ENCODE measurements around the gene P3H2. TPM values are rescaled to one million over a fixed set of nuclear protein-coding genes. Genes with fewer than 3 reads are reported as not detected.

P3H2 gene
- total RNA-seq, 1 experiment from 2014 or later: 0.76 TPM

DNA sequence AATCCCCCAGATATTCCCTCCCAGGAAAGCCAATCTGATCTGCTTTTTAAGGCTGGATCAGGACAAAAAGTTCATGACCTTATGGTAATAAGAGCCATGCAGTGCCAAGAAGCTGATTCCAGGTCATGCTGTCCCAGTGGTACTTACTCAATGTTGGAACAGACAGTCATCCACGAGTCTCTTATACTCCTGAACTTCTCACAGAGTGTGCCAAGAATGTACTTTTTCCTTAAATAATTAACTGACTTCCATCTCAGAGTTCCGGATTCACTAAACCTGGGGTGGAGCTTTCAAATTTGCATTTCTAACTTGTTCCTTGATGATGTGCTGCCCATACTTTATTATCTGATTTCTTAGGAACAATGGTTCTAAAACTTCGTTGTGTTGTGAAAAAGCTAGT, 3.4 kb upstream of the P3H2 start:
- Histone ChIP-seq H3K27ac (ENCODE audit: low read depth, low read length) (no peak overlapping the region), H3K4me2 (ENCODE audit: low read length) (no peak overlapping the region), H4K20me1 (ENCODE audit: insufficient read depth) (no peaks in the 10 kb centered on the region), H3K79me2 (ENCODE audit: insufficient read depth, low read length) (no peaks in the 10 kb centered on the region), H3K27me3 (ENCODE audit: insufficient read depth, low read length) (peaks cover 7% of the 10 kb centered on the region; the same call in 1 of the 2 replicates), H3K9me3 (ENCODE audit: control insufficient read depth in 1 of 2, insufficient read depth in 1 of 2, low read depth in 1 of 2, low read length in 2 of 2) (no peaks in the 10 kb centered on the region), H3K36me3 (ENCODE audit: control insufficient read depth in 1 of 2, insufficient read depth in 2 of 2, low read length in 2 of 2) (no peaks in the 10 kb centered on the region), H3K4me3 (replicated peaks in 1 of 2; ENCODE audit: low read depth in 1 of 2, low read length in 2 of 2) (no peak overlapping the region), H3K4me1 (ENCODE audit: control insufficient read depth in 1 of 2, insufficient read depth in 2 of 2, low read length in 2 of 2) (peaks cover 3 to 18% of the 10 kb centered on the region in 2 experiments; a peak in 3 of 4 replicates), H2AFZ (ENCODE audit: low read depth, low read length, poor library complexity, severe bottlenecking) (no peak overlapping the region), H3K9me2 (ENCODE audit: insufficient read depth) (no peaks in the 10 kb centered on the region), H3K9ac (ENCODE audit: low read length) (no peak overlapping the region)
- POLR2A ChIA-PET: no interaction called here
- RAD21 ChIA-PET (ENCODE audit: low non-redundant PET in 1 of 2, low total read pairs in 2 of 2, uncharacterized antibody in 2 of 2, unreplicated experiment in 2 of 2): no interaction called here
- TF ChIP-seq, protein P1, sequence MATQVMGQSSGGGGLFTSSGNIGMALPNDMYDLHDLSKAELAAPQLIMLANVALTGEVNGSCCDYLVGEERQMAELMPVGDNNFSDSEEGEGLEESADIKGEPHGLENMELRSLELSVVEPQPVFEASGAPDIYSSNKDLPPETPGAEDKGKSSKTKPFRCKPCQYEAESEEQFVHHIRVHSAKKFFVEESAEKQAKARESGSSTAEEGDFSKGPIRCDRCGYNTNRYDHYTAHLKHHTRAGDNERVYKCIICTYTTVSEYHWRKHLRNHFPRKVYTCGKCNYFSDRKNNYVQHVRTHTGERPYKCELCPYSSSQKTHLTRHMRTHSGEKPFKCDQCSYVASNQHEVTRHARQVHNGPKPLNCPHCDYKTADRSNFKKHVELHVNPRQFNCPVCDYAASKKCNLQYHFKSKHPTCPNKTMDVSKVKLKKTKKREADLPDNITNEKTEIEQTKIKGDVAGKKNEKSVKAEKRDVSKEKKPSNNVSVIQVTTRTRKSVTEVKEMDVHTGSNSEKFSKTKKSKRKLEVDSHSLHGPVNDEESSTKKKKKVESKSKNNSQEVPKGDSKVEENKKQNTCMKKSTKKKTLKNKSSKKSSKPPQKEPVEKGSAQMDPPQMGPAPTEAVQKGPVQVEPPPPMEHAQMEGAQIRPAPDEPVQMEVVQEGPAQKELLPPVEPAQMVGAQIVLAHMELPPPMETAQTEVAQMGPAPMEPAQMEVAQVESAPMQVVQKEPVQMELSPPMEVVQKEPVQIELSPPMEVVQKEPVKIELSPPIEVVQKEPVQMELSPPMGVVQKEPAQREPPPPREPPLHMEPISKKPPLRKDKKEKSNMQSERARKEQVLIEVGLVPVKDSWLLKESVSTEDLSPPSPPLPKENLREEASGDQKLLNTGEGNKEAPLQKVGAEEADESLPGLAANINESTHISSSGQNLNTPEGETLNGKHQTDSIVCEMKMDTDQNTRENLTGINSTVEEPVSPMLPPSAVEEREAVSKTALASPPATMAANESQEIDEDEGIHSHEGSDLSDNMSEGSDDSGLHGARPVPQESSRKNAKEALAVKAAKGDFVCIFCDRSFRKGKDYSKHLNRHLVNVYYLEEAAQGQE (IDR thresholded peaks at IDR 0.05; ENCODE audit: low read depth): no peak
- TF ChIP-seq FOSL1 (IDR thresholded peaks at IDR 0.05; ENCODE audit: low read depth): no peak
- no peak for TF ChIP-seq JUND (IDR thresholded peaks at IDR 0.05)
- TF ChIP-seq CBX3 (IDR thresholded peaks at IDR 0.05; ENCODE audit: low read depth): no peak
- no peak for TF ChIP-seq SRF (IDR thresholded peaks at IDR 0.05; ENCODE audit: low read depth)
- BruUV-seq (replicated peaks): no TSS peak
- DNase-seq (ENCODE audit: low read depth, low spot score) (no peak), ATAC-seq (no peak)
- intact Hi-C loops (cut with micrococcal nuclease): no loop called here
- CTCF ChIA-PET: no interaction called here

DNA sequence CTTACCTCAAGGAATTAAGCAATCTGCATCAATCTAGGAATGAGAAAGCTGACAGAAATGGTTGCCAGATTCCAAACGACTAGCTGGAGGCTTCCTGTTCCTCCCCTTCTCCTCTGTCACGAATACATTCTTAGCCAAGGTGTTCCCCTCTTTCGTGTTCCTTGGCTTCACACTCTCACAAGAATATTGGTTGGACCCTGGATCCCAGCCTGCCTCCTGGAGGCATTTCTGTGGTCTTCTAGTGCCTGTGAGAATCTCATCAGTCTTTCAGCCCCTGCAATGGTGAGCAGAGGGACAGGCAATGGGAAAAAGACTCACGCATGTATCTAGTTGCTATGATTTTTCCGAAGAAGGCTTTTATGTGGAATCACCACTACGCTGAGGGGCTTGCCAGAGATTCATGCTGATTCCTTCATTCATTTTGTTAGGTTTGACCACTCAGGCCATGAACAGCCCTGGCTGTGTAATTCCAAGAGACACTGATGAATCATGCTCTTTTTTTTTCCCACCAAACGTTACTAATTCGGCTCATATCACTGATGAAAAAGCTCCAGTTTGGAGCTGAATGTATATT, 1.6 kb upstream of the P3H2 start:
- Histone ChIP-seq H3K9me3 (ENCODE audit: control insufficient read depth in 1 of 2, insufficient read depth in 1 of 2, low read depth in 1 of 2, low read length in 2 of 2) (no peaks in the 10 kb centered on the region), H3K9me2 (ENCODE audit: insufficient read depth) (no peaks in the 10 kb centered on the region), H3K9ac (ENCODE audit: low read length) (no peak overlapping the region), H3K4me1 (ENCODE audit: control insufficient read depth in 1 of 2, insufficient read depth in 2 of 2, low read length in 2 of 2) (peaks cover 3 to 24% of the 10 kb centered on the region in 2 experiments; a peak in 3 of 4 replicates), H3K27ac (ENCODE audit: low read depth, low read length) (no peak overlapping the region), H3K4me3 (replicated peaks in 1 of 2; ENCODE audit: low read depth in 1 of 2, low read length in 2 of 2) (no peak overlapping the region), H3K4me2 (ENCODE audit: low read length) (no peak overlapping the region), H2AFZ (ENCODE audit: low read depth, low read length, poor library complexity, severe bottlenecking) (no peak overlapping the region), H3K27me3 (ENCODE audit: insufficient read depth, low read length) (peaks cover 7% of the 10 kb centered on the region; the same call in 1 of the 2 replicates), H4K20me1 (ENCODE audit: insufficient read depth) (no peaks in the 10 kb centered on the region), H3K36me3 (ENCODE audit: control insufficient read depth in 1 of 2, insufficient read depth in 2 of 2, low read length in 2 of 2) (no peaks in the 10 kb centered on the region), H3K79me2 (ENCODE audit: insufficient read depth, low read length) (no peaks in the 10 kb centered on the region)
- ChIA-PET POLR2A (no interaction called here), RAD21 (ENCODE audit: low non-redundant PET in 1 of 2, low total read pairs in 2 of 2, uncharacterized antibody in 2 of 2, unreplicated experiment in 2 of 2) (no interaction called here), CTCF (interaction anchor here (1.2 kb wide), 1 partner anchor 155 kb away, joined by 3 read pairs; no protein-coding TSS in a partner anchor)
- no TSS peak for BruUV-seq (replicated peaks)
- ATAC-seq (no peak), DNase-seq (ENCODE audit: low read depth, low spot score) (no peak)
- no peak for TF ChIP-seq POLR2AphosphoS5 (IDR thresholded peaks at IDR 0.05; ENCODE audit: low read depth, low read length)
- TF ChIP-seq EGR1 (IDR thresholded peaks at IDR 0.05; ENCODE audit: low read depth): no peak
- TF ChIP-seq ZNF274 (IDR thresholded peaks at IDR 0.05; ENCODE audit: low read depth, low read length): no peak
- intact Hi-C loops (cut with micrococcal nuclease): no loop called here

All from HCT116 (cell line).